PFSK-1 (cell line): ENCODE results near the gene RAI2.

Experiments used
- FOXP2 ChIP-seq: optimal IDR thresholded peaks from 2 replicates; pipeline ENCODE3; 2011; ENCODE audit warnings: borderline replicate concordance, control low read depth, inconsistent platforms; ENCODE audit not compliant: insufficient read depth; ENCODE audit errors: extremely low read length, extremely low read depth
- POLR2AphosphoS5 ChIP-seq: IDR thresholded peaks from 2 replicates; pipeline ENCODE4 v1.6.1; 2012; ENCODE audit warnings: low read depth, mild to moderate bottlenecking, control low read depth, low read length, moderate library complexity
- SIN3A ChIP-seq: IDR thresholded peaks from 2 replicates; pipeline ENCODE4 v1.6.1; 2012; ENCODE audit warnings: mild to moderate bottlenecking, low read length, moderate library complexity, borderline replicate concordance; ENCODE audit not compliant: insufficient read depth
- TAF1 ChIP-seq: IDR thresholded peaks from 2 replicates; pipeline ENCODE4 v1.6.1; 2012; ENCODE audit warnings: low read length, control low read depth, borderline replicate concordance; ENCODE audit not compliant: insufficient read depth
- TF ChIP-seq, protein P1 (sequence below), 2 experiments: IDR thresholded peaks; 2 replicates each; pipeline versions ENCODE4 v1.6.1 to v1.8.0; 2011 to 2012; ENCODE audit warnings: low read depth in 2 of 2, low read length in 2 of 2, control low read depth in 1 of 2, inconsistent platforms in 1 of 2, mild to moderate bottlenecking in 1 of 2, moderate library complexity in 1 of 2; ENCODE audit not compliant: insufficient read depth in 1 of 2

Gene RAI2

DNA sequence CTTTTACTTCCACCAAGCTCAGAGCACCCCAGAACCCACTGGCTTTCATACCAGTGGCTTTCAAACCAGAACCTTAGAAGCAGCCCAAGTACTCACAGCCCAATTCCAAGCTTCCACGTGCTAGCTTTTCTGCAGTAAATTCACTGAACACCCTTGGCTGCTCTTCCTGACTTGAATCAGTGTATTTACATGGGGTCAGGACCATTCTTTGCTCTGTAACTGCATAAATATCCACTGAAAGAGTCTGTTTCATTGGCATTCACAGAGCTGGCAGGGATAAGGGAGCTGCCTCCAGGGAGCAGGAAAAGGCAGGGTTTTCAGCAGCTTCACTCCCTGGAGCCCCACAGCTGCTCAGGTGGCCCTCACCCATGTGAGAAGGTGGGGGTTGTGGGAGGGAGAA lies 43.8 kb downstream of the RAI2 start:
- TF ChIP-seq POLR2AphosphoS5 (no peak), FOXP2 (no peak), SIN3A (no peak), TAF1 (no peak)
- TF ChIP-seq, protein P1, sequence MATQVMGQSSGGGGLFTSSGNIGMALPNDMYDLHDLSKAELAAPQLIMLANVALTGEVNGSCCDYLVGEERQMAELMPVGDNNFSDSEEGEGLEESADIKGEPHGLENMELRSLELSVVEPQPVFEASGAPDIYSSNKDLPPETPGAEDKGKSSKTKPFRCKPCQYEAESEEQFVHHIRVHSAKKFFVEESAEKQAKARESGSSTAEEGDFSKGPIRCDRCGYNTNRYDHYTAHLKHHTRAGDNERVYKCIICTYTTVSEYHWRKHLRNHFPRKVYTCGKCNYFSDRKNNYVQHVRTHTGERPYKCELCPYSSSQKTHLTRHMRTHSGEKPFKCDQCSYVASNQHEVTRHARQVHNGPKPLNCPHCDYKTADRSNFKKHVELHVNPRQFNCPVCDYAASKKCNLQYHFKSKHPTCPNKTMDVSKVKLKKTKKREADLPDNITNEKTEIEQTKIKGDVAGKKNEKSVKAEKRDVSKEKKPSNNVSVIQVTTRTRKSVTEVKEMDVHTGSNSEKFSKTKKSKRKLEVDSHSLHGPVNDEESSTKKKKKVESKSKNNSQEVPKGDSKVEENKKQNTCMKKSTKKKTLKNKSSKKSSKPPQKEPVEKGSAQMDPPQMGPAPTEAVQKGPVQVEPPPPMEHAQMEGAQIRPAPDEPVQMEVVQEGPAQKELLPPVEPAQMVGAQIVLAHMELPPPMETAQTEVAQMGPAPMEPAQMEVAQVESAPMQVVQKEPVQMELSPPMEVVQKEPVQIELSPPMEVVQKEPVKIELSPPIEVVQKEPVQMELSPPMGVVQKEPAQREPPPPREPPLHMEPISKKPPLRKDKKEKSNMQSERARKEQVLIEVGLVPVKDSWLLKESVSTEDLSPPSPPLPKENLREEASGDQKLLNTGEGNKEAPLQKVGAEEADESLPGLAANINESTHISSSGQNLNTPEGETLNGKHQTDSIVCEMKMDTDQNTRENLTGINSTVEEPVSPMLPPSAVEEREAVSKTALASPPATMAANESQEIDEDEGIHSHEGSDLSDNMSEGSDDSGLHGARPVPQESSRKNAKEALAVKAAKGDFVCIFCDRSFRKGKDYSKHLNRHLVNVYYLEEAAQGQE (IDR thresholded peaks at IDR 0.05; ENCODE audit: insufficient read depth in 1 of 2, low read depth in 2 of 2, low read length in 2 of 2): no peak

DNA sequence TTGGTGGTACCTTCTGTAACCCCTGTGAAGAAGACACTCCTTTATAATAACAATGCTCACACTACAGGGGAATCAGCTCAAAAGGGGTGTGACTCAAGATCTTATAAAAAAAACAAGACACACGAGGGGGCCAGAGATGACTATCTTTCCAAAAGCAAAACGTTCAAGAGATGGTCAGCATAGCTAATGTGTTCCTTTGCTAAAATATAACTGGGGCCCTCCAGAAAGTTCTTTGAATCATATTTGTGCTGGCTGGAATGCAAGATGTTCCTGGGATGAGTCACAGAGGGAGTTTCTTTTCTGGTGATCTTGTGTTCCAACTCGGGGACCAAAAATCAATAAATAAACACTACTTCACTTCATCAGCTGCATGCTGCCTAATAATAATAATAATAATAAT lies 46.5 kb downstream of the RAI2 start:
- no peak for TF ChIP-seq POLR2AphosphoS5

DNA sequence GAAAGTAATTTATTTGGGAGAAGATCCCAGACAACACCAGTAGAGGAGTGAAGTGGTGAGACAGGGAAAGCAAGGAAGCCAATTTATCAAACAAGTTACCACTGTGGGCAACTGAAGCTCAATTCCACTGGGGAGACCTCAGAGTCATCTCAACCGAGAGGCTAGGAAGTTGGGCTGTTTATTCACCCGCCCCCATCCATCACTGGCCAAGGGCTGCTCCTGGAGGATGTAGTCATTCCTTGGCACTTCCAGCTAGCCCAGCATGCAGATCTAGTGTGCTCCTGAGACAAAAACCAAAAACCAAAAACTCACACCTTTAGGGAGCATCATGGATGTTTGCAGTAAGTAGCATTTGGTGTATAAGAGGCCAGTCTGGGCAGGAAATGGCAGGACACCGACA lies 47.0 kb downstream of the RAI2 start:
- TF ChIP-seq, protein P1 (IDR thresholded peaks at IDR 0.05; ENCODE audit: insufficient read depth in 1 of 2, low read depth in 2 of 2, low read length in 2 of 2): no peak
- TF ChIP-seq TAF1 (no peak), POLR2AphosphoS5 (no peak), SIN3A (no peak), FOXP2 (no peak)

DNA sequence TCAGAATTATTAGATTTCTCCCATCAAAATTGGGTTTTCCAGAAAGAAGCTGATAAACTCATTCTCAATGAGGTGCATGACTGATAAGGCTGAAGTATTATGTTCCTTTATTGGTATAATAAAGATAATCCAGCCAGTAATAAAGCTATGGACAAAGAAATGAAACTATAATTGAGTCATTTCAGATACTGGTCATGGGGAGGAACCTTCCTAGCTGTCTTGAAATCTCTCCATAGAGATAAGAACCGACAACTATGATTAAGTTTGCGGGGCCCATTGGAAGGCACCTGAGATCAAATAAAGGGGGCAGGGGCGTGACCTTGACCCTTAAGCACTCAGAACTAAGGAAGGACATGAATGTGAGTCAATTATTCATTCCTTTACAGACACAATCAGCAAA lies 47.8 kb downstream of the RAI2 start:
- TF ChIP-seq FOXP2 (no peak), POLR2AphosphoS5 (no peak), TAF1 (no peak), SIN3A (no peak)
- TF ChIP-seq, protein P1 (IDR thresholded peaks at IDR 0.05; ENCODE audit: insufficient read depth in 1 of 2, low read depth in 2 of 2, low read length in 2 of 2): no peak

DNA sequence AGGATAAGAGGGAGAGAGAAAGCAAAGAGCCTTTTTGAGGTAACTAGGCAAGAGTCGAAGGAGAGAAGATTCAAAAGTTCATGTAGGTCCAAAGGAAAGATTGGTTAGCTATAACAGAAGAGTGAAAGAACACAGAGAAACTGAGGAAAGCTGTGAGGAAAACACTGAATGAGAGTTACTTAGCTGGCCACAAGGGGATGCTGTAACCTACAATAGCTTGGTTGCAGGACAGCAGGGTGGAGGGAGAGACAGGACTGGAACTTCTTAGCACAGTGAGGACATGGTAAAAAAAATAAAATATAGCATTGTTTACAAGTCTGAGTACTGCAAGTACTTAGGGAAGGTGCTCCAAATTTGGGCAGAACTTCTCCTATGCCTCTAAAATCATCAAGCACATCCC lies 48.3 kb downstream of the RAI2 start:
- TF ChIP-seq POLR2AphosphoS5 (no peak), SIN3A (no peak), FOXP2 (no peak), TAF1 (no peak)
- TF ChIP-seq, protein P1 (IDR thresholded peaks at IDR 0.05; ENCODE audit: insufficient read depth in 1 of 2, low read depth in 2 of 2, low read length in 2 of 2): no peak

DNA sequence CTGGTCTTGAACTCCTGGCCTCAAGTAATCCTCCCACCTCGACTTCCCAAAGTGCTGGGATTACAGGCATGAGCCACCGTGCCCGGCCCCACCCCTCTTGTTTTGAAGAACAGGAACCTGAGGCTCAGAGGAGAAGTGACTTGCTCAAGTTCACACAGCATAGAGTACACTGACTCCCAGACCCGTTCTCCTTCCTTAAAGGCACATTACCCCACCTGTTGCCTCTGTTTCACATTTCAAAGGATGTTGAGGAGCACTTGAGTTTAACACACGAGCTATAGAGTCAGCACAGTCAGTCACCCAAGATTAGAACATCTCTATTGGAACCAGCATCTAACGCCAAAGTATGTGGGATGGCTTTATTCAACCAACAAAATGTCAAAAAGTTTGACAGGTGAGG lies 51.1 kb downstream of the RAI2 start:
- TF ChIP-seq SIN3A (no peak), POLR2AphosphoS5 (no peak), TAF1 (no peak), FOXP2 (no peak)
- TF ChIP-seq, protein P1 (IDR thresholded peaks at IDR 0.05; ENCODE audit: insufficient read depth in 1 of 2, low read depth in 2 of 2, low read length in 2 of 2): no peak
